ACHN (cell line): ENCODE data around the gene ACOT7.

Source experiments
- DNase-seq: peaks from one replicate; pipeline ENCODE4 v3.0.0-alpha.2; 2015
- in situ Hi-C: cut with HindIII; loops from 2 replicates; pipeline ENCODE4 v1.10.0; 2017; ENCODE audit warnings: low sequenced_read_pairs, low pct_ligation_motif_present, low pct_unique_long_range_greater_than_20kb

The ACOT7 gene

GRCh38 chr1:6353619-6353954, 40.0 kb downstream of the ACOT7 start:
- no peak for DNase-seq
- in situ Hi-C loops: no loop called here

- in situ Hi-C loops: no loop called here
- DNase-seq: no peak
Measured at GRCh38 chr1:6352138-6352563, 41.4 kb downstream of the ACOT7 start.

GRCh38 chr1:6351480-6352137, 42.0 kb downstream of the ACOT7 start:
- no peak for DNase-seq
- in situ Hi-C loops: no loop called here

GRCh38 chr1:6350416-6351088, 43.0 kb downstream of the ACOT7 start:
- in situ Hi-C loops: no loop called here
- no peak for DNase-seq

GRCh38 chr1:6349254-6349943, 44.2 kb downstream of the ACOT7 start:
- no peak for DNase-seq
- in situ Hi-C loops: no loop called here

- DNase-seq: no peak
- in situ Hi-C loops: no loop called here
Measured at GRCh38 chr1:6348511-6349191, 44.9 kb downstream of the ACOT7 start.

GRCh38 chr1:6347641-6348487, 45.7 kb downstream of the ACOT7 start:
- DNase-seq: peak; percentile 42
- in situ Hi-C loops: no loop called here

- in situ Hi-C loops: no loop called here
- no peak for DNase-seq
Measured at GRCh38 chr1:6345460-6345859, 48.1 kb downstream of the ACOT7 start.

GRCh38 chr1:6345009-6345408, 48.6 kb downstream of the ACOT7 start:
- DNase-seq: no peak
- in situ Hi-C loops: no loop called here

- in situ Hi-C loops: no loop called here
- peak; percentile 74 for DNase-seq
Measured at GRCh38 chr1:6343506-6344405, 49.8 kb downstream of the ACOT7 start.

- in situ Hi-C loops: no loop called here
Measured at GRCh38 chr1:6342056-6342455, 51.5 kb downstream of the ACOT7 start.

GRCh38 chr1:6338695-6339094, 54.9 kb downstream of the ACOT7 start:
- no peak for DNase-seq
- in situ Hi-C loops: no loop called here

More at GRCh38 chr1:6342056-6342455, 51.5 kb downstream of the ACOT7 start:
- no peak for DNase-seq

- DNase-seq: no peak
- in situ Hi-C loops: no loop called here
Measured at GRCh38 chr1:6336776-6337622, 56.6 kb downstream of the ACOT7 start.

GRCh38 chr1:6334261-6334993, 59.1 kb downstream of the ACOT7 start:
- no peak for DNase-seq
- in situ Hi-C loops: no loop called here

- in situ Hi-C loops: no loop called here
- DNase-seq: no peak
Measured at GRCh38 chr1:6332821-6333220, 60.7 kb downstream of the ACOT7 start.
